Measurements from ENCODE around the gene DENND5A.

- no peak for TF ChIP-seq CTCF (IDR thresholded peaks at IDR 0.05)
- no peak for TF ChIP-seq POLR2A (IDR thresholded peaks at IDR 0.05)
Measured at GRCh38 chr11:9150501-9150900, 114.6 kb downstream of the DENND5A start.
